GM12891 (cell line): Measurements from ENCODE around the gene ABCG1.

Source experiments
- POLR2A ChIP-seq: IDR thresholded peaks from 2 replicates; pipeline ENCODE4 v1.6.1; 2011; ENCODE audit warnings: low read depth, low read length, control low read depth
- POLR2AphosphoS5 ChIP-seq: IDR thresholded peaks from 2 replicates; pipeline ENCODE4 v1.6.1; 2011; ENCODE audit warnings: low read depth, low read length, control low read depth
- SPI1 ChIP-seq: IDR thresholded peaks from 2 replicates; pipeline ENCODE4 v1.6.1; 2011; ENCODE audit warnings: low read depth, low read length, control low read depth
- TAF1 ChIP-seq: IDR thresholded peaks from 2 replicates; pipeline ENCODE4 v1.6.1; 2011; ENCODE audit warnings: low read depth, low read length, control low read depth

DNA sequence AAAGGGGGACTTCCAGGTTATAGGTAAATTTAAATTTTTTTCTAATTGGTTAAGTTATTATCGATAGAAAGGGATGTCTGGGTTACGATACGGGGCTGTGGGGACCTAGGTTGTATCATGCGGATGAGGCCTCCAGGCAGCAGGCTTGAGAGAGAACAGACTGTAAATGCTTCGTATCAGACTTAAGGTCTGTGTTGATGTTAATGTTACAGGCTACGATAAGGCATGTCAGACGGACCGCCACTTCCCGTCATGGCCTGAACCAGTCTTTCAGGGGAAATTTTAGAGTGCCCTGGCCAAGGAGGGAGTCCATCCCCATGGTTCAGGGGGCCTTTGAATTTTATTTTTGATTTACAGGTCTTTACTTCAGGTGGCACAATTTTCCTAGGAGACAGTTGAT, 16.7 kb downstream of the ABCG1 start:
- no peak for TF ChIP-seq SPI1
- TF ChIP-seq TAF1: no peak
- no peak for TF ChIP-seq POLR2AphosphoS5
- TF ChIP-seq POLR2A: no peak
